ENCODE measurements around the gene STRIP1. TPM values are rescaled to one million over a fixed set of nuclear protein-coding genes. Genes with fewer than 3 reads are reported as not detected.

Gene STRIP1
- total and polyA plus RNA-seq, 4 experiments from 2014 or later: 16.5 to 73.3 (median 51.7) TPM

- Mint-ChIP-seq H3K27ac (peak overlapping the region in 1 of 7 donors; percentile 41), H3K9me3 (no peaks in the 10 kb centered on the region), H3K36me3 (peaks cover 0 to 2% of the 10 kb centered on the region in 2 donors), H3K4me3 (peak overlapping the region; percentile 79 to 94 (median 89)), H3K4me1 (peaks cover 9 to 22% (median 14%) of the 10 kb centered on the region in 4 donors), H3K27me3 (peaks cover 38 to 49% of the 10 kb centered on the region in 2 donors)
- H3K27ac ChIP-seq (ENCODE audit: low read depth, low read length): no peak overlapping the region
- ChIA-PET CTCF (ENCODE audit: partially characterized antibody) (interaction anchor here (1.2 to 1.4 kb wide), 2 partner anchors 10 to 19 kb away, joined by 3 to 4 read pairs; no protein-coding TSS in a partner anchor), POLR2A (ENCODE audit: partially characterized antibody) (no interaction called here)
- H3K9me3 ChIP-seq (ENCODE audit: control insufficient read depth in 1 of 2, low read length in 2 of 2): no peaks in the 10 kb centered on the region
- peak in 1 of 5 donors; percentile 28 for DNase-seq
- H3K36me3 ChIP-seq (ENCODE audit: insufficient read depth, low read length): no peaks in the 10 kb centered on the region
- intact Hi-C loops (cut with micrococcal nuclease): no loop called here
- peaks cover 12% of the 10 kb centered on the region for H3K4me1 ChIP-seq (ENCODE audit: insufficient read depth, low read length)
- peaks cover 28% of the 10 kb centered on the region for H3K27me3 ChIP-seq (ENCODE audit: insufficient read depth, low read length)
- H3K4me3 ChIP-seq (ENCODE audit: low read length in 2 of 2): peak overlapping the region; percentile 59 to 63
Measured at GRCh38 chr1:110084227-110085078, 50.0 kb downstream of the STRIP1 start.

- Mint-ChIP-seq H3K4me3 (peak overlapping the region in 6 of 8 donors; percentile 2 to 85 (median 44)), H3K9me3 (no peaks in the 10 kb centered on the region), H3K36me3 (peaks cover 0 to 2% of the 10 kb centered on the region in 2 donors), H3K27ac (peak overlapping the region in 1 of 7 donors; percentile 43), H3K27me3 (peaks cover 40 to 49% of the 10 kb centered on the region in 2 donors), H3K4me1 (peaks cover 9 to 22% (median 14%) of the 10 kb centered on the region in 4 donors)
- intact Hi-C loops (cut with micrococcal nuclease): no loop called here
- Histone ChIP-seq H3K36me3 (ENCODE audit: insufficient read depth, low read length) (no peaks in the 10 kb centered on the region), H3K9me3 (ENCODE audit: control insufficient read depth in 1 of 2, low read length in 2 of 2) (no peaks in the 10 kb centered on the region), H3K27ac (ENCODE audit: low read depth, low read length) (no peak overlapping the region), H3K4me3 (ENCODE audit: low read length in 2 of 2) (no peak overlapping the region), H3K4me1 (ENCODE audit: insufficient read depth, low read length) (peaks cover 12% of the 10 kb centered on the region), H3K27me3 (ENCODE audit: insufficient read depth, low read length) (peaks cover 28% of the 10 kb centered on the region)
- no peak for DNase-seq
- ChIA-PET CTCF (ENCODE audit: partially characterized antibody) (interaction anchor here (1.2 kb wide), 1 partner anchor 25 kb away, joined by 4 read pairs; no protein-coding TSS in a partner anchor), POLR2A (ENCODE audit: partially characterized antibody) (no interaction called here)
Measured at GRCh38 chr1:110085671-110086070, 51.2 kb downstream of the STRIP1 start.

GRCh38 chr1:110086961-110087360, 52.5 kb downstream of the STRIP1 start:
- POLR2A ChIA-PET (ENCODE audit: partially characterized antibody): no interaction called here

GRCh38 chr1:110087812-110088738, 53.7 kb downstream of the STRIP1 start:
- Mint-ChIP-seq H3K4me3 (peak overlapping the region in 1 of 8 donors; percentile 55), H3K27ac (no peak overlapping the region), H3K36me3 (peaks cover 0 to 2% of the 10 kb centered on the region in 2 donors), H3K9me3 (peaks cover 0 to 2% (median 0%) of the 10 kb centered on the region in 8 donors), H3K4me1 (peaks cover 9 to 22% (median 11%) of the 10 kb centered on the region in 4 donors), H3K27me3 (peaks cover 31 to 44% of the 10 kb centered on the region in 2 donors)
- Histone ChIP-seq H3K36me3 (ENCODE audit: insufficient read depth, low read length) (no peaks in the 10 kb centered on the region), H3K27ac (ENCODE audit: low read depth, low read length) (no peak overlapping the region), H3K9me3 (ENCODE audit: control insufficient read depth in 1 of 2, low read length in 2 of 2) (no peaks in the 10 kb centered on the region), H3K4me1 (ENCODE audit: insufficient read depth, low read length) (peaks cover 12% of the 10 kb centered on the region), H3K4me3 (ENCODE audit: low read length in 2 of 2) (no peak overlapping the region), H3K27me3 (ENCODE audit: insufficient read depth, low read length) (peaks cover 24% of the 10 kb centered on the region)
- DNase-seq: peak in 2 of 5 donors; percentile 42 to 46
- CTCF ChIA-PET (ENCODE audit: partially characterized antibody): interaction anchor here (0.7 to 3.2 kb wide), 16 partner anchors 10 to 848 kb away, joined by 3 to 40 read pairs (median 4); partner anchors contain the start of gene UBL4B
- POLR2A ChIA-PET (ENCODE audit: partially characterized antibody): interaction anchor here (0.9 kb wide), 1 partner anchor 372 kb away, joined by 3 read pairs; no protein-coding TSS in a partner anchor
- intact Hi-C loops (cut with micrococcal nuclease): no loop called here

More at GRCh38 chr1:110086961-110087360, 52.5 kb downstream of the STRIP1 start:
- H3K4me3 ChIP-seq (ENCODE audit: low read length in 2 of 2): no peak overlapping the region
- peaks cover 0 to 2% of the 10 kb centered on the region in 2 donors for H3K36me3 Mint-ChIP-seq
- H3K4me3 Mint-ChIP-seq: no peak overlapping the region
- DNase-seq: no peak
- CTCF ChIA-PET (ENCODE audit: partially characterized antibody): interaction anchor here (1.0 to 3.2 kb wide), 5 partner anchors 18 to 849 kb away, joined by 3 to 40 read pairs (median 8); no protein-coding TSS in a partner anchor
- no peak overlapping the region for H3K27ac Mint-ChIP-seq
- H3K4me1 Mint-ChIP-seq: peaks cover 9 to 22% (median 14%) of the 10 kb centered on the region in 4 donors
- H3K27ac ChIP-seq (ENCODE audit: low read depth, low read length): no peak overlapping the region
- peaks cover 12% of the 10 kb centered on the region for H3K4me1 ChIP-seq (ENCODE audit: insufficient read depth, low read length)
- no peaks in the 10 kb centered on the region for H3K9me3 Mint-ChIP-seq
- peaks cover 28% of the 10 kb centered on the region for H3K27me3 ChIP-seq (ENCODE audit: insufficient read depth, low read length)
- H3K36me3 ChIP-seq (ENCODE audit: insufficient read depth, low read length): no peaks in the 10 kb centered on the region
- intact Hi-C loops (cut with micrococcal nuclease): no loop called here
- peaks cover 36 to 48% of the 10 kb centered on the region in 2 donors for H3K27me3 Mint-ChIP-seq
- no peaks in the 10 kb centered on the region for H3K9me3 ChIP-seq (ENCODE audit: control insufficient read depth in 1 of 2, low read length in 2 of 2)

GRCh38 chr1:110088739-110089316, 54.4 kb downstream of the STRIP1 start:
- Mint-ChIP-seq H3K9me3 (peaks cover 0 to 2% (median 0%) of the 10 kb centered on the region in 8 donors), H3K27ac (no peak overlapping the region), H3K36me3 (peaks cover 0 to 2% of the 10 kb centered on the region in 2 donors), H3K4me1 (peaks cover 1 to 14% (median 6%) of the 10 kb centered on the region in 4 donors), H3K4me3 (no peak overlapping the region), H3K27me3 (peaks cover 27 to 37% of the 10 kb centered on the region in 2 donors)
- peaks cover 17% of the 10 kb centered on the region for H3K27me3 ChIP-seq (ENCODE audit: insufficient read depth, low read length)
- ChIA-PET CTCF (ENCODE audit: partially characterized antibody) (interaction anchor here (0.7 to 3.2 kb wide), 11 partner anchors 9 to 371 kb away, joined by 3 to 40 read pairs (median 5); partner anchors contain the start of gene UBL4B), POLR2A (ENCODE audit: partially characterized antibody) (no interaction called here)
- H3K9me3 ChIP-seq (ENCODE audit: control insufficient read depth in 1 of 2, low read length in 2 of 2): no peaks in the 10 kb centered on the region
- H3K27ac ChIP-seq (ENCODE audit: low read depth, low read length): no peak overlapping the region
- DNase-seq: no peak
- peaks cover 6% of the 10 kb centered on the region for H3K4me1 ChIP-seq (ENCODE audit: insufficient read depth, low read length)
- H3K4me3 ChIP-seq (ENCODE audit: low read length in 2 of 2): no peak overlapping the region
- H3K36me3 ChIP-seq (ENCODE audit: insufficient read depth, low read length): no peaks in the 10 kb centered on the region
- intact Hi-C loops (cut with micrococcal nuclease): no loop called here

- Mint-ChIP-seq H3K27ac (no peak overlapping the region), H3K27me3 (peaks cover 24 to 40% of the 10 kb centered on the region in 2 donors), H3K9me3 (peaks cover 0 to 2% (median 0%) of the 10 kb centered on the region in 8 donors), H3K36me3 (peaks cover 0 to 1% of the 10 kb centered on the region in 2 donors), H3K4me1 (peaks cover 0 to 10% (median 4%) of the 10 kb centered on the region in 4 donors), H3K4me3 (no peak overlapping the region)
- CTCF ChIA-PET (ENCODE audit: partially characterized antibody): interaction anchor here (1.1 to 3.2 kb wide), 3 partner anchors 16 to 370 kb away, joined by 4 to 18 read pairs (median 13); no protein-coding TSS in a partner anchor
- Histone ChIP-seq H3K27me3 (ENCODE audit: insufficient read depth, low read length) (peaks cover 14% of the 10 kb centered on the region), H3K4me3 (ENCODE audit: low read length in 2 of 2) (no peak overlapping the region), H3K27ac (ENCODE audit: low read depth, low read length) (no peak overlapping the region), H3K36me3 (ENCODE audit: insufficient read depth, low read length) (no peaks in the 10 kb centered on the region), H3K4me1 (ENCODE audit: insufficient read depth, low read length) (peaks cover 5% of the 10 kb centered on the region), H3K9me3 (ENCODE audit: control insufficient read depth in 1 of 2, low read length in 2 of 2) (no peaks in the 10 kb centered on the region)
- POLR2A ChIA-PET (ENCODE audit: partially characterized antibody): interaction anchor here (0.6 kb wide), 1 partner anchor 31 kb away, joined by 3 read pairs; no protein-coding TSS in a partner anchor
- DNase-seq: no peak
- intact Hi-C loops (cut with micrococcal nuclease): no loop called here
Measured at GRCh38 chr1:110089561-110090275, 55.3 kb downstream of the STRIP1 start.

Data from CD4-positive, alpha-beta memory T cell (primary cell).